GM21381 (cell line): Measurements from ENCODE around the gene KIF6.

Experiments used
- ATAC-seq: cut with Tn5 transposase; IDR thresholded peaks from one replicate; pipeline ENCODE4 v1.9.1; 2021; ENCODE audit warnings: mild to moderate bottlenecking, moderate library complexity; ENCODE audit not compliant: unreplicated experiment

KIF6 gene

GRCh38 chr6:39465539-39465938 lies 259.7 kb downstream of the KIF6 start:
- ATAC-seq, result no peak

DNA sequence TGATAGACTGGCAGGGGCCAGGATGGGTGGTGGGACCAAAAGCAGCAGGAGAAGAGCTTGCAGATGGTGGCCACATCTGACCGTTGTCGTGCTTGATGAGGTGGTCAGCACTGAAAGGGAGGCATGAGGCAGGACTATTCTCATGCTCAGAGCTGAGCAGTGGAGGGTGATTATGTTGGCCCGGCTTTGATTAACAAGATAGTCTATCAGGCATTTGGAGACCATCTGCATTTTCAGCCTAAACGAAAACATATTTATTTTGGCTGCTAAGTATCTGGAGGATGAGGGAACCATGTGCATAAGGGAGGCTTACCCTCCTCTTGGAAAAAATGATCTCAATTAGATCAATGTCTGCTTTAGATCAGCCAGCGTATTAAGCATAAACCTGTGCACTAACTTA lies 261.1 kb downstream of the KIF6 start:
- no peak for ATAC-seq

DNA sequence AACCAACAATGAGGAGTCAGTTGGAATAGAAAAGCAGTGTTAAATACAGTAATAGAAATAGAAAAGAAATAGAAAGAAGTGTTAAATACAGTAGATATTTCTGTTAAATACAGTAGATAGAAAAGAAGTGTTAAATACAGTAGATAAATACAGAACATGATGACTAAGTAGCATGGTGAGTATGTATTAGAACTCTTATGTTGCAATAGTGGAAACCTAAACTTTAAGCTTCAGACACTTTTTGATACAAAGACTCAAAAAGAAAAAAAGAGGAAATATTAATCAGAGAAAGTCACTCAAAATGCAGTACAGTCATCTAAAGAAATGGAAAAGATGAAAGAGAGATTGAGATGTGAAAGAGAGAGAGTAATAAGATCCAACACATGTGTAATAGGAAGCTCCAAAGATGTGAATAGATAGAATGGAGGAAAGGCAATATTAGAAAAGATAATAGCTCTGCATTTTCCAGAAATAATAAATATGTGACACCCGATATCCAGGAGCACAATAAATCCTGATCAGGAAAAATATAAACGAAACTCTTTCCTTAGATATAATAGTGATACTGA lies 271.2 kb downstream of the KIF6 start:
- ATAC-seq, result no peak

GRCh38 chr6:39453241-39453640 lies 272.0 kb downstream of the KIF6 start:
- no peak for ATAC-seq

GRCh38 chr6:39452306-39453145 lies 272.7 kb downstream of the KIF6 start:
- no peak for ATAC-seq

DNA sequence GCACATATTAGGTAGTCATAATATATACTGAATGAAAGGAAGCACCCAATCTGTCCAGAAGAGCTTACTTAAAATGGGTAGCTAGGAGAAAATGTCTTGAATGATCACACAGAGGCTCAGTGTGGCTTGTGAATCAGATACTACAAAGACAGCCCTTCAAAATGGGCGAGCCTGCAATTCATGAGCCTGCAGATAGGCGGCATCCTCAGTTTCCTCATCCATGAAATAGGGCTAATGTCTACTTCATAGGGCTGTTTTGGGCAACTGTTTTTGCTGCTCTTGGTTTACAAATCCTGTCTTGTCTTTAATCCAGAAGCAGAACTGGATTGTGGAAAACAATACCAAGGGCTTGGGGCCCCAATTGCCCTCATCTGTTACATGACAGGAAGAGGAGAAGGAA lies 273.4 kb downstream of the KIF6 start:
- ATAC-seq, result no peak

GRCh38 chr6:39449022-39449421 lies 276.2 kb downstream of the KIF6 start:
- ATAC-seq, result no peak

GRCh38 chr6:39446909-39447308 lies 278.3 kb downstream of the KIF6 start:
- no peak for ATAC-seq

- ATAC-seq, result no peak
Observed at GRCh38 chr6:39445667-39446066, 279.5 kb downstream of the KIF6 start.

DNA sequence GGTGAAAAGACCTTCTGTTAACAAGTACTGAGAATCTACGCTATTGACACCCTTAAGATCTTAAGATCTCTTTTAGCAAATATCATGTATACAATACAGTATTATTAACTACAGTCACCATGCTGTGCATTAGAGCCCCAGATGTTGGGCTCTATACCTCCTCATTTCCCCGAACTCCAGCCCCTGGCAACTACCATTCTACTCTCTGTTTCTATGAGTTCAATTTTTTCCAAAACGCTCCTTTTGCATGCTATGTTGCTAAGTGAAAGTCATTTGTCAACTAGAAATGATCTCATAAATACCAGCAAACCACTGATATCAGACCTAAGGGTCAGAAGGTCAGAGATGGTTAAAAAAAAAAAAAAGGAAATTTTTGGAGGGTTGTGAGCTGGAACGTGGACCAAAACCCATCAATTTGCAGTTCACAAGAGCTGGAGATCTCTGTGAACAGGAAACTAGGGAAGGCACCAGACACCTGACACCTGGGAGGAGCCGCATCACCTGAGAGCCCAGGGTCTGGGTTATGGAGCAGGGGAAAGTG lies 280.7 kb downstream of the KIF6 start:
- no peak for ATAC-seq

DNA sequence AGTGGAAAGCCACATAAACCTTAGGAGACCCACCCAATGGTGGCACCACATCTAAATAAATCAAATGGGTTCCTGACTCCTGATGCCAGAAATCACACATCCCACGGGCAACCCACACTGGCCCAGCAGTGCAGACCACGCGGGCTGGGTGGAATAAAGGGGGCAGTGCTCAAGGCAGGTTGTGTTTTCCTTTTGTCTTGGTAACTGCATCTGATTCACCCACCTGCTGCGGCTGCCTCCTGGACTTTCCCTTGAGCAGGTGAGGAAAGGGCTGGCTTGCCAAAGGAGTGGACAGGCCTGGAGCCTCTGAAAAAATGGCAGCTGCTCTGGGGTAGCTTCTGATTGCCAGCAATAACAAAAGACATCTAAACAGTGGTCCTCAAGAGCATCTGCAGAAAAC lies 283.2 kb downstream of the KIF6 start:
- ATAC-seq, result no peak

DNA sequence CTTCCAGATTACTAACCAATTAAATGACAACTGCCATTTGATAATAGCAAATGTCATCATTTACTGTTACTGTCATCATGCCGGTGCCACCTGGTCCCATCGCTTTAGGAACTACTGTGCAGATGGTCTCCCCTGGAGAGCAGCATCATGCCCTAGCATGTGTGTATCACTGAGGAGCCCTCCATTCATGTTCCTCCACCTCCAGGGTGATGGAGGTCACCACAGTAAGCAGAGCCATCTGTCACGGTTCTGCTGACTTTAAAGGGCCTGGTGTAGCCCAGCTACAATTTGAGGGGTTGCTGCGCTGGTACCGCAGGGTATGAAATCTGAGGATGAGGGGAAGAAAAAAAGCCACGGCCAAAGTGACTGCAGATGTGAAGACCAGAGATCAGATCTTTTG lies 283.9 kb downstream of the KIF6 start:
- ATAC-seq, result no peak

- no peak for ATAC-seq
Observed at GRCh38 chr6:39440039-39440426, 285.2 kb downstream of the KIF6 start.

DNA sequence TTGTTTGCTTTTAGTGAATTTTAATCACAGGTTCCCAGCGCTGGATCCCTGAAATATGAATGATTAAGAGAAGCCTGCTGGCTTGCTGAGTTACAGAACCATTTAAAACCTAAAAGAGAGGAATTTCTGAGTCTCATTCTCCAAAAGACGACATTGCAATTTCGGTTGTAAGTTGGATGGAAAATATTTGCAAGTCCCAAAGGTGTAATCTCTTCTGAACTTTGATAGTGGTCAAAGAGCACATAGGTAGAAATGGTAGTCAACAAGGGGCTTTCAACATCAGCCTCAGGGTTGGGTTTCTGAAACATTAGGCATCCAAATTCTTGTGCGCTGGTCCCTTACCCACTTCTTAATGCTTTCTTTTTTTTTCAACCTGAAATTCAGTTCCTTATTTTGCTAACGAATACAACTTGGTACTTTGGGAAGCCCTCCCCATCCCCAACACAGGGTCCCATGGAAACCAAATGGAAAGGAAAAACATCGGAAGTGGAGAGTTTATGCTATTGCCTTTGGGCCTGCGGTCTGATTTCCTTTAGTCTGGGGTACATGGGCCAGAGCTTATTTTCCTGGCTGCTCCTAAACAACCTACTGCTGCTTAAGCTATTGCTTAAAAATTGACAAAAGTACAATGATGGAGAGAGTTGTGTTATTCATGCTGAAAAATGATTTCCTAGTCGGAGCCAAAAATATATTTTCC lies 285.7 kb downstream of the KIF6 start:
- no peak for ATAC-seq

GRCh38 chr6:39433630-39434029 lies 291.6 kb downstream of the KIF6 start:
- no peak for ATAC-seq

GRCh38 chr6:39432330-39433025 lies 292.7 kb downstream of the KIF6 start:
- no peak for ATAC-seq

DNA sequence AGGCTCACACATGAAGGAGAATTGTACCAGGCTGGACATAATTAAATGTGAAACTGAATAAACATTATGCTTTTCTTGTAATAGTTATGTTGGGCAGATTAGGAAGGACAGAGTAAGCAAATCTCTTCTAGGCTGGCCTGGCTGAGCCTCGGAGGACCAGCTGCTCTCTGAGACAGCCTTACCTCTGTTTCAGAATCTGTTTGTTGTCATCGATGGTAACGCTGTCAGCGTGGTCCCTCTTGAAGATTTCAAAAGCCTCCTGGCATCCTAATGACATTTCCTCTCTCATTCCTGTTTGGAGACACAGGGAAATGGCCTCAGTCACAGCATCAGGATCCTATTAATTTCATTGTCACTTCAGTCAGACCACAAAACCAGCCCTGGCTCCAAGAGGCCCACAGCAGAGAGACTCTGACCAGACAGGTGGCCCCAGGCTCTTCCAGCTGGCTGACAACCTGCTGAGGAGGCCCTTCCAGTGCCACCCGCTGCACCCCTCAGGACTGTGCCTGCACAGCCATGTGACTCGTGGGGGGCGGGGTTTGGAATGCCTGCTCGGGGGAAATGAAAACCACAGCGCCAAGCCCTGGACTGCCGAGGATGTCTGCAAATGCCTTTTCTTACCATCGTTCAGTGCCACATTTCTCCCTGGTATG lies 294.2 kb downstream of the KIF6 start:
- no peak for ATAC-seq

GRCh38 chr6:39430446-39430845 lies 294.8 kb downstream of the KIF6 start:
- ATAC-seq, result no peak

- no peak for ATAC-seq
Observed at GRCh38 chr6:39428816-39429215, 296.4 kb downstream of the KIF6 start.

- ATAC-seq, result no peak
Observed at GRCh38 chr6:39428152-39428551, 297.1 kb downstream of the KIF6 start.

DNA sequence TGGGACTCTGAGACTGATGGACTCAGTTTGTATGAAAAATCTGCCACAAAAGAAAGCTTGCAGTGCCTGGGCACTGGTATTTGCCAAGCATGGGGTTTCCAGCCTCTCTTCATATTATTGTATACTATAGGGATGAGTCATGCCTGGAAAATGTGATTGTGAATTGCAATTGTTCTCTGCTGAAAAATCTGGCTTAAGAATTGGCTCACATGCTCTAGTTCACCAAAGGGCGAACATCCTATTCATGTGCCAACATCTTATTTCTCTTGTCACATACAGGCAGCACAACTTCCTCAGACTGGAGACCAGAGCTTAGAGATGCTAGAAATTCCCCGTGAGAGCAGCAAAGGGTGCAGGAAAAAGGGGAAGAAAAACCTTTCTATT lies 299.1 kb downstream of the KIF6 start:
- no peak for ATAC-seq
